Spleen (tissue), 11 donors: Measurements from ENCODE around the gene PRKCA. TPM values are rescaled to one million over a fixed set of nuclear protein-coding genes. Genes with fewer than 3 reads are reported as not detected.

Experiments used
- DNase-seq: peaks from one replicate; pipeline ENCODE4 v3.0.0-alpha.2; 2020
- H3K27ac ChIP-seq, 8 donors: fragments of 200-600 bp; sonication (generic) in 7 of 8; 1 replicate in 4 of 8; 2 replicates in 4 of 8; pipeline versions ENCODE4 v1.5.0 to v1.8.0; 2016 to 2021; ENCODE audit warnings: inconsistent platforms in 4 of 8, mild to moderate bottlenecking in 4 of 8, moderate library complexity in 1 of 8
- H3K27me3 ChIP-seq, 7 donors: fragments of 200-600 bp; sonication (generic) in 6 of 7; replicated peaks in 1 of 7; 1 replicate in 4 of 7; 2 replicates in 3 of 7; pipeline versions ENCODE4 v1.5.0 to v1.8.0; 2016 to 2021; ENCODE audit warnings: inconsistent platforms in 3 of 7, mild to moderate bottlenecking in 1 of 7
- H3K36me3 ChIP-seq, 6 donors: fragments of 200-600 bp; sonication (generic) in 5 of 6; 1 replicate in 4 of 6; 2 replicates in 2 of 6; pipeline versions ENCODE4 v1.5.0 to v1.8.0; 2016 to 2021; ENCODE audit warnings: inconsistent platforms in 2 of 6
- H3K4me1 ChIP-seq, 6 donors: fragments of 200-600 bp; sonication (generic) in 5 of 6; 1 replicate in 3 of 6; 2 replicates in 3 of 6; pipeline versions ENCODE4 v1.5.0 to v1.8.0; 2016 to 2021; ENCODE audit warnings: inconsistent platforms in 3 of 6
- H3K4me3 ChIP-seq, 8 donors: fragments of 200-600 bp; sonication (generic) in 7 of 8; 1 replicate in 4 of 8; 2 replicates in 4 of 8; pipeline versions ENCODE4 v1.5.0 to v1.8.0; 2016 to 2021; ENCODE audit warnings: inconsistent platforms in 4 of 8, mild to moderate bottlenecking in 4 of 8, moderate library complexity in 2 of 8
- H3K9me3 ChIP-seq, 8 donors: fragments of 200-600 bp; sonication (generic) in 7 of 8; 1 replicate in 4 of 8; 2 replicates in 4 of 8; pipeline versions ENCODE4 v1.5.0 to v1.8.0; 2016 to 2021; ENCODE audit warnings: inconsistent platforms in 4 of 8
- POLR2A ChIP-seq, 3 donors: fragments of 450-650 bp; IDR thresholded peaks; one replicate each; pipeline ENCODE4 v1.5.1; 2017; ENCODE audit warnings: antibody characterized with exemption in 3 of 3, mild to moderate bottlenecking in 1 of 3
- POLR2AphosphoS5 ChIP-seq, 3 donors: sonication (generic); formaldehyde crosslinking; IDR thresholded peaks; one replicate each; pipeline ENCODE4 v1.5.1; 2017; ENCODE audit warnings: antibody characterized with exemption in 3 of 3
- WGBS, 5 donors: extraction: QIAGEN DNeasy Blood & Tissue Kit in 3 of 5; methylation state at CpG; one replicate each; pipeline versions ENCODE4 v1.1.5 to v1.1.7; 2013 to 2018; 5-methylcytosine and 5-hydroxymethylcytosine counted together
- intact Hi-C: fragments of 100-400 bp; cut with DNase I; formaldehyde crosslinking; loops from one replicate; pipeline ENCODE4 v1.15.0; 2023; ENCODE audit warnings: low total_unique reads
- polyA plus RNA-seq, 3 donors: library from polyadenylated mRNA; stranded (reverse); fragments of 200-250 nt; gene quantifications; one replicate each; pipeline ENCODE4 v1.2.1, GENCODE V29; 2013
- total RNA-seq, 7 donors: library from RNA; depleted of rRNA in 3 of 7; stranded (reverse); fragments of >200 nt in 3 of 7; fragmentation: NEBNext Ultra II Directional in 4 of 7; extraction: Animal tissue kit (Norgen Biotek cat#: 25700) in 4 of 7; gene quantifications; one replicate each; pipeline versions ENCODE4 v1.1.0 to v1.2.1, GENCODE V29; 2016 to 2021
- TF ChIP-seq, protein P1 (sequence below), 11 experiments: fragments of 200-600 bp in 7 of 11; fragments of 450-650 bp in 4 of 11; sonication (generic) in 4 of 11; IDR thresholded peaks in 8 of 11; conservative IDR thresholded peaks in 3 of 11; 1 replicate in 7 of 11; 2 replicates in 4 of 11; pipeline versions ENCODE4 v1.4.0 to v1.8.0; 2016 to 2021; ENCODE audit warnings: antibody characterized with exemption in 11 of 11, inconsistent platforms in 4 of 11, mild to moderate bottlenecking in 1 of 11
- donor health status: healthy with polysubstance abuse.
- donor health status: DM: no; HTN: no; CAD: no; lungs with moderate emphysema.
- donor health status: DM: no; HTN: no; CAD: no.
- donor health status: Bipolar disorder and iron deficiency.
- donor health status: healthy.
- donor health status: DM: no; HTN: no; CAD: no.
- donor health status: DM: yes; HTN: yes; CAD: no.

Gene PRKCA
- total and polyA plus RNA-seq, 10 donors, result 1.7 to 59.7 (median 31.2) TPM

DNA sequence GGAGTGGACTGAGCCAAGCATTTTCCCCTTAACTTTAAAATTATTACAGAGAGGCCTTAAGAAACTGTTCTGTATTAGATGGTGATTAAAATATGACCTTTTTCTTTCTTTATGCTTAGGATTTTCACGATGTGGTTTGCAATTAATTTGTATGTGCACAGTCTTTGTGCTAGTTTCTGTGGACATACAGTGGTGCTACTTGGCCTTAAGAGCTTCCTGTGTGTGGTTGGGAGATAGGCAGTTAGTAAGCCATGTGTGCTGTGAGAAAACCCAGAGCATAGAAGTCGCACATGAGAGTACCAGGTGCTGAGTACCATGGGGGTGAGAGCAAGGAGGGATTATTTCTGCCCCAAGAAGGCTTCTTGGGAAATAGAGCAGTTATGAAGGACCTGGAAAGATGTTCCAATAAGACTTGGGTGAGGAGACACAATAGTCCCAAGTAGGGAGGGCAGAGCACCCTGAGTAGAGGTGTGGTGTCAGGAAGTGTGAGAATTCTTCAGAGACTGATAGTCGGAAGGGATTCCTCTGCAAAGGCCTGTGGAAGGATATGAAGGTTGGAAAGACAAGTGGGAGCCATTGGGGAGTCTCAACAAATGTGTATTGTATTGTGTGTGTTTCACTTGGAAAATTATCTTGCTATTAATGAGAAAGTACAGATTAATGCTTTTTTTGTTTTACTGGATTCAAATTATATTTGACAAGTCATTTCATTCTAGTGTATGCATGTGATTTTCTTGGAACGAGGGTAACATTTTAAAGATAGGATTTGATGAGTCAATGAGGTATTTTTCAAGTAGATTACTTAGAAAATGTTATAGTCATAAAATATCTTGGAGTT is 239.9 kb downstream of the PRKCA start:
- no peak overlapping the region for H3K4me3 ChIP-seq
- no peaks in the 10 kb centered on the region for H3K36me3 ChIP-seq
- peaks cover 2 to 42% (median 19%) of the 10 kb centered on the region in 6 donors for H3K4me1 ChIP-seq
- H3K27me3 ChIP-seq, result no peaks in the 10 kb centered on the region
- intact Hi-C loops, result no loop called here
- H3K27ac ChIP-seq, result peak overlapping the region in 2 of 8 donors; percentile 10 to 32
- WGBS, 5 donors, result 33 to 54% (median 37%) methylated on average over 4 of the region's 4 CpGs
- peaks cover 0 to 20% (median 11%) of the 10 kb centered on the region in 8 donors for H3K9me3 ChIP-seq
- TF ChIP-seq POLR2AphosphoS5 (IDR thresholded peaks at IDR 0.05) (no peak), POLR2A (IDR thresholded peaks at IDR 0.05) (no peak)
- TF ChIP-seq, protein P1, sequence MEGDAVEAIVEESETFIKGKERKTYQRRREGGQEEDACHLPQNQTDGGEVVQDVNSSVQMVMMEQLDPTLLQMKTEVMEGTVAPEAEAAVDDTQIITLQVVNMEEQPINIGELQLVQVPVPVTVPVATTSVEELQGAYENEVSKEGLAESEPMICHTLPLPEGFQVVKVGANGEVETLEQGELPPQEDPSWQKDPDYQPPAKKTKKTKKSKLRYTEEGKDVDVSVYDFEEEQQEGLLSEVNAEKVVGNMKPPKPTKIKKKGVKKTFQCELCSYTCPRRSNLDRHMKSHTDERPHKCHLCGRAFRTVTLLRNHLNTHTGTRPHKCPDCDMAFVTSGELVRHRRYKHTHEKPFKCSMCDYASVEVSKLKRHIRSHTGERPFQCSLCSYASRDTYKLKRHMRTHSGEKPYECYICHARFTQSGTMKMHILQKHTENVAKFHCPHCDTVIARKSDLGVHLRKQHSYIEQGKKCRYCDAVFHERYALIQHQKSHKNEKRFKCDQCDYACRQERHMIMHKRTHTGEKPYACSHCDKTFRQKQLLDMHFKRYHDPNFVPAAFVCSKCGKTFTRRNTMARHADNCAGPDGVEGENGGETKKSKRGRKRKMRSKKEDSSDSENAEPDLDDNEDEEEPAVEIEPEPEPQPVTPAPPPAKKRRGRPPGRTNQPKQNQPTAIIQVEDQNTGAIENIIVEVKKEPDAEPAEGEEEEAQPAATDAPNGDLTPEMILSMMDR (IDR thresholded peaks at IDR 0.05 in 8 of 11, conservative IDR thresholded peaks at IDR 0.05 in 3 of 11), result no peak
- DNase-seq, result no peak

DNA sequence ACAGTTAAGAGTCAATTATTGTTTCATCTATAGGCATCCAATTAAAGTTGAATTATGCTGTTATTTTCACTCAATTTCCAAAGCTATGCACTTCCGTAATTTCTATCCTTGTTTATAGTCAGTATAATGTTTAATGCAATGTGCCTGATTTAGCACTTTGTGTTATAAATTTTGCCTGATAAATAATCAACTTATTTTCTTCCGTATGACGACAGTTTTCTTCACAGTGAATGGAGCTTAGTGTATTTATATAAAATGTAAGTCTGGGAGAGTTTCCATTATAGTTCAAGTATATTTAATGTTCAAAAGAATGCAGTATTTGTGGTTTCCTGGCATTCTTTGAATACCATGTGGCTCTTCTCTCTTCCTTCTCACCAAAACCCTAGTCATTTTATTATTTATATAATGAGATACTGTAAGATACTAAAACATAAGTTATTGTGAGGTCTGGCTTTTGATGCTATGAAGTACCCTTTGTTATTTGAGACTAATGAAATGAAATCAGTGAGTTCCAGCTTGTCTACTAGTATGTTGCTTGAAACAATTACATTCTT is 240.6 kb downstream of the PRKCA start:
- intact Hi-C loops, result no loop called here
- DNase-seq, result no peak
- no peak overlapping the region for H3K27ac ChIP-seq

DNA sequence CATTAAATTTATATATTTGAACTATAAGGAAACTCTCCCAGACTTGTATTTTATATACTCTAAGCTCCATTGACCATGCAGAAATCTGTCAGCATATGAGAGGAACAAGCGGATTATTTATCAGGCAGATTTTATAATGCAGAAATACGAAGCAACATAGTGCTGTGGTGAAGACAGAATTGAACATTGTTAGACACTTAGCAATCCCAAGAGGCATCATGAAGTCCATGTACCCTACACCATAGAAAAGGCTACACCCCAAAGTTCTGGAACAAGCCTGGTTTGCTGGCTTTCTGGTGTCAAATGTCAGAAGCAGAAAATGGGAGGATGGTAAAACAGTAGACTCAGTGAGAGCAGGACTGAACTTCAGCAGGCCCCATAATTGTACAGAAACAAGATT is 241.1 kb downstream of the PRKCA start:
- peaks cover 13 to 54% (median 29%) of the 10 kb centered on the region in 6 donors for H3K4me1 ChIP-seq
- TF ChIP-seq POLR2AphosphoS5 (IDR thresholded peaks at IDR 0.05) (no peak), POLR2A (IDR thresholded peaks at IDR 0.05) (no peak)
- TF ChIP-seq, protein P1 (IDR thresholded peaks at IDR 0.05 in 8 of 11, conservative IDR thresholded peaks at IDR 0.05 in 3 of 11), result no peak
- 78 to 97% (median 83%) methylated on average over 2 of the region's 2 CpGs for WGBS, 5 donors
- no peak overlapping the region for H3K4me3 ChIP-seq
- H3K9me3 ChIP-seq, result peaks cover 0 to 20% (median 11%) of the 10 kb centered on the region in 8 donors
- intact Hi-C loops, result no loop called here
- DNase-seq, result no peak
- H3K27me3 ChIP-seq, result no peaks in the 10 kb centered on the region
- no peaks in the 10 kb centered on the region for H3K36me3 ChIP-seq
- H3K27ac ChIP-seq, result no peak overlapping the region

More for the DNA sequence above, 240.6 kb downstream of the PRKCA start:
- TF ChIP-seq, protein P1 (IDR thresholded peaks at IDR 0.05 in 8 of 11, conservative IDR thresholded peaks at IDR 0.05 in 3 of 11), result no peak
- TF ChIP-seq POLR2AphosphoS5 (IDR thresholded peaks at IDR 0.05) (no peak), POLR2A (IDR thresholded peaks at IDR 0.05) (no peak)
- Histone ChIP-seq H3K4me1 (peaks cover 9 to 49% (median 24%) of the 10 kb centered on the region in 6 donors), H3K36me3 (no peaks in the 10 kb centered on the region), H3K9me3 (peaks cover 0 to 20% (median 11%) of the 10 kb centered on the region in 8 donors), H3K27me3 (no peaks in the 10 kb centered on the region), H3K4me3 (no peak overlapping the region)
- WGBS, 5 donors, result 85 to 94% (median 91%) methylated on average over 3 of the region's 3 CpGs

DNA sequence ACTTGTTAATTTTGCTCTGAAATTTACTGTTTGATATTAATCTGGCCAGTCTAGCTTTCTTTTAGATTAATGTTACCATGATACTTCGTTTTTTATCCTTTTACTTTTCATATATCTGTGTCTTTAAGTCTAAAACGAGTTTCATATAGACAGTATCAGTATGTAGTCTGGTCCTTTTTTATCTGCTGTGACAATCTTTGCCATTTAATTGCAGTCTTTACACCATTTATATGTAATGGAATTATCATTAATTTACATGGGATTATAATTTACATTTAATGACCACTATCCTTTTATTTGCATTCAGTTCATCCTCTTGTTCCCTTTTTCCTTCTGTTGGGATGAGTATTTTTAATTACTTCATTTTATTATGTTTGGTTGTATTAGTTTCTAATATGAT is 243.5 kb downstream of the PRKCA start:
- H3K9me3 ChIP-seq, result peaks cover 0 to 20% (median 11%) of the 10 kb centered on the region in 8 donors
- TF ChIP-seq POLR2A (IDR thresholded peaks at IDR 0.05), result no peak
- TF ChIP-seq, protein P1 (IDR thresholded peaks at IDR 0.05 in 8 of 11, conservative IDR thresholded peaks at IDR 0.05 in 3 of 11), result no peak
- TF ChIP-seq POLR2AphosphoS5 (IDR thresholded peaks at IDR 0.05), result no peak
- no peak overlapping the region for H3K4me3 ChIP-seq
- no peaks in the 10 kb centered on the region for H3K27me3 ChIP-seq
- intact Hi-C loops, result no loop called here
- 79 to 94% (median 86%) methylated on average over 2 of the region's 2 CpGs for WGBS, 5 donors
- DNase-seq, result no peak
- H3K4me1 ChIP-seq, result peaks cover 13 to 59% (median 34%) of the 10 kb centered on the region in 6 donors
- no peak overlapping the region for H3K27ac ChIP-seq
- H3K36me3 ChIP-seq, result no peaks in the 10 kb centered on the region
